ENCODE measurements around the gene LAGE3. TPM values are rescaled to one million over a fixed set of nuclear protein-coding genes. Genes with fewer than 3 reads are reported as not detected.

Gene LAGE3
- total RNA-seq, 2 donors from 2014 or later: 20.1 to 32.9 TPM

DNA sequence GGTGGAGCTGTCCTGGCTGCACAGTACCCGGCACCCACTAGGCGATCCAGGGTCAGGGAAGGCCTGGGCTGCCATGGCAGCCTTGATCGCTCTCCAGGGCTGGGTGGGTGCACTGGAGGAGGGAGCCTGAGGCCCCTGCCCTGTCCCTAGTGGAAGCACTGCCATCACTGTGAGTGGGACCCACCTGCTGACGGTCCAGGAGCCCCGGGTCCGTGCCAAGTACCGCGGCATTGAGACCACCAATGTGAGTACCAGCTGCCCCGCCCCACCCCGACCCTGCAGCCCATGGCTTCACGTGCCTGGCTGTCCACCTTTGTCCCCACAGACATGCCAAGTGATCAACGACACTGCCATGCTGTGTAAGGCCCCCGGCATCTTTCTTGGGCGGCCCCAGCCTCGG lies 12.2 kb downstream of the LAGE3 start:
- no peaks in the 10 kb centered on the region for H3K9me3 ChIP-seq
- H3K4me3 ChIP-seq: no peak overlapping the region
- DNase-seq (ENCODE audit: low spot score): no peak
- H3K27ac ChIP-seq: no peak overlapping the region
- no peaks in the 10 kb centered on the region for H3K4me1 ChIP-seq
- TF ChIP-seq, protein P1, sequence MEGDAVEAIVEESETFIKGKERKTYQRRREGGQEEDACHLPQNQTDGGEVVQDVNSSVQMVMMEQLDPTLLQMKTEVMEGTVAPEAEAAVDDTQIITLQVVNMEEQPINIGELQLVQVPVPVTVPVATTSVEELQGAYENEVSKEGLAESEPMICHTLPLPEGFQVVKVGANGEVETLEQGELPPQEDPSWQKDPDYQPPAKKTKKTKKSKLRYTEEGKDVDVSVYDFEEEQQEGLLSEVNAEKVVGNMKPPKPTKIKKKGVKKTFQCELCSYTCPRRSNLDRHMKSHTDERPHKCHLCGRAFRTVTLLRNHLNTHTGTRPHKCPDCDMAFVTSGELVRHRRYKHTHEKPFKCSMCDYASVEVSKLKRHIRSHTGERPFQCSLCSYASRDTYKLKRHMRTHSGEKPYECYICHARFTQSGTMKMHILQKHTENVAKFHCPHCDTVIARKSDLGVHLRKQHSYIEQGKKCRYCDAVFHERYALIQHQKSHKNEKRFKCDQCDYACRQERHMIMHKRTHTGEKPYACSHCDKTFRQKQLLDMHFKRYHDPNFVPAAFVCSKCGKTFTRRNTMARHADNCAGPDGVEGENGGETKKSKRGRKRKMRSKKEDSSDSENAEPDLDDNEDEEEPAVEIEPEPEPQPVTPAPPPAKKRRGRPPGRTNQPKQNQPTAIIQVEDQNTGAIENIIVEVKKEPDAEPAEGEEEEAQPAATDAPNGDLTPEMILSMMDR (IDR thresholded peaks at IDR 0.05): no peak
- peaks cover 19% of the 10 kb centered on the region for H3K36me3 ChIP-seq
- no peaks in the 10 kb centered on the region for H3K27me3 ChIP-seq

DNA sequence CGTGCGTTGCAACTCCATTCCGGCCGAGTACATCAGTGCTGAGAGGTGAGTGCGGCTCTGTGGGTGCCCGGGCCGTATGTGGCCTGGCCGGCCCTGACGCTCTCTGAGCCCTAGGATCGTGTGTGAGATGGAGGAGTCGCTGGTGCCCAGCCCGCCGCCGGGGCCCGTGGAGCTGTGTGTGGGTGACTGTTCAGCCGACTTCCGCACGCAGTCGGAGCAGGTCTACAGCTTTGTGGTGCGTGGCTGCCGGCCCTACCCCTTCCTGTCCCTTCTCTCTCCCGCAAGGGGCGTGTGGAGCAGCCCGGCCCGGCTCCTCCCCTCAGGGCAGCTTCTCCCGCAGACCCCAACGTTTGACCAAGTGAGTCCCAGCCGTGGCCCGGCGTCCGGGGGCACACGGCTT lies 13.0 kb downstream of the LAGE3 start:
- no peaks in the 10 kb centered on the region for H3K9me3 ChIP-seq
- TF ChIP-seq, protein P1 (IDR thresholded peaks at IDR 0.05): no peak
- H3K36me3 ChIP-seq: peaks cover 27% of the 10 kb centered on the region
- no peaks in the 10 kb centered on the region for H3K4me1 ChIP-seq
- H3K27ac ChIP-seq: no peak overlapping the region
- no peak overlapping the region for H3K4me3 ChIP-seq
- DNase-seq (ENCODE audit: low spot score): no peak
- H3K27me3 ChIP-seq: no peaks in the 10 kb centered on the region

DNA sequence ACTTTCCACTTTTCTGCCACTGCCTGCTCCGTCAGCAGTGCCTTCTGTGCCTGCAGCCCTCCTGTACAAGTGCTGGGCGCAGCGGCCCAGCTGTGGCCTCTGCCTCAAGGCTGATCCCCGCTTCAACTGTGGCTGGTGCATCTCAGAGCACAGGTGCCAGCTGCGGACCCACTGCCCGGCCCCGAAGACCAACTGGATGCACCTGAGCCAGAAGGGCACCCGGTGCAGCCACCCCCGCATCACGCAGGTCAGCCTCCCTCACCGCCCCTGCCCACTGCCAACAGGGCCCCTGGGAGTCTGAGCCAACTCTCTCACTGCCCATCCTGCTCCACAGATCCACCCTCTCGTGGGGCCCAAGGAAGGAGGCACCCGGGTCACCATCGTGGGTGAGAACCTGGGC lies 13.5 kb downstream of the LAGE3 start:
- H3K4me3 ChIP-seq: no peak overlapping the region
- H3K36me3 ChIP-seq: peaks cover 23% of the 10 kb centered on the region
- no peak for DNase-seq (ENCODE audit: low spot score)
- H3K9me3 ChIP-seq: no peaks in the 10 kb centered on the region
- H3K27ac ChIP-seq: no peak overlapping the region
- TF ChIP-seq, protein P1 (IDR thresholded peaks at IDR 0.05): no peak
- no peaks in the 10 kb centered on the region for H3K4me1 ChIP-seq
- no peaks in the 10 kb centered on the region for H3K27me3 ChIP-seq

DNA sequence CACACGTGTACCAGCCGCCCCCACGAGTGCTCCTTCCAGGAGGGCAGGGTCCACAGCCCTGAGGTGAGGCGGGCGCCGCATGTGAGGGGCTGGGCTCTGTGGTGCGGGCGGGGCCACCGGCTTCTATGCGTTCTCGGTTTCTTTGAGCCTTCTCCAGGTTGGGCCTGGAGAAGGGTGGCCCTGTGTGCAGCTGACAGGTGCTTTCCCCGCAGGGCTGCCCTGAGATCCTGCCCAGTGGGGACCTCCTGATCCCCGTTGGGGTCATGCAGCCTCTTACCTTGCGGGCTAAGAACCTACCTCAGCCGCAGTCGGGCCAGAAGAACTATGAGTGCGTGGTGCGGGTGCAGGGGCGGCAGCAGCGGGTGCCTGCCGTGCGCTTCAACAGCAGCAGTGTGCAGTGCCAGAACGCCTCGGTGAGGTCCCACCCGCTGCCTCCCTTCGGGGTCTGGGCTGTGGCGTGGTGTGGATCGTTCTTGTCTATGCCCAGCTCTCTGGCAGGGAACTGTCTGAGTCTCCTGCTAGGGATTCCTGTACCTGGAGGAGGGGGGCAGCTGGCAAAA lies 14.2 kb downstream of the LAGE3 start:
- no peak overlapping the region for H3K4me3 ChIP-seq
- no peak for DNase-seq (ENCODE audit: low spot score)

DNA sequence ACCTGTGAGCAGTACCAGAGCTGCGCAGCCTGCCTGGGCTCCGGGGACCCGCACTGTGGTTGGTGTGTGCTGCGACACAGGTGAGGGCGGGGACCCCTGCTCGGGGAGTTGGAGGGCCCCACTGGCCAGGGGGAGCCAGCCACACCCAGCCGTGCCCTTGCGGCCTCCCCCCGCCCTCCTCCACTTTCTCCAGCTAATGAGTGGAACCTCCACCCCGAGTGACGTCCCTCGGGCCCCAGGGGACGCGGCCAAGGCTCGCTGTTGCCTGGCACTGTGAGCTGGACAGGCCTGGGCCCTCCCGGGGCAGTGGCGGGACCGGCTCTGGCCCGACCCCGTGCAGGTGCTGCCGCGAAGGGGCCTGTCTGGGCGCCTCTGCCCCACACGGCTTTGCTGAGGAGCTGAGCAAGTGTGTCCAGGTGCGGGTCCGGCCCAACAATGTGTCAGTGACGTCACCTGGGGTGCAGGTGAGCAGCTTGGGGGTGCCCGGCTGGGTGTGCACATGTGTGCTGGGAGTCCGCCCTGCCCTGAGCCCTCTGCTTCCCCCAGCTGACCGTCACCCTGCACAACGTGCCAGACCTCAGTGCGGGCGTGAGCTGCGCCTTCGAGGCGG lies 15.4 kb downstream of the LAGE3 start:
- H3K27me3 ChIP-seq: no peaks in the 10 kb centered on the region
- no peaks in the 10 kb centered on the region for H3K9me3 ChIP-seq
- DNase-seq (ENCODE audit: low spot score): no peak
- no peak overlapping the region for H3K27ac ChIP-seq
- no peak overlapping the region for H3K4me3 ChIP-seq
- TF ChIP-seq, protein P1 (IDR thresholded peaks at IDR 0.05): no peak
- H3K4me1 ChIP-seq: peaks cover 0 to 5% of the 10 kb centered on the region in 2 donors
- H3K36me3 ChIP-seq: peaks cover 8% of the 10 kb centered on the region

More for the DNA sequence above, 14.2 kb downstream of the LAGE3 start:
- TF ChIP-seq, protein P1 (IDR thresholded peaks at IDR 0.05): no peak
- no peaks in the 10 kb centered on the region for H3K9me3 ChIP-seq
- H3K4me1 ChIP-seq: no peaks in the 10 kb centered on the region
- H3K27ac ChIP-seq: no peak overlapping the region
- H3K36me3 ChIP-seq: peaks cover 16% of the 10 kb centered on the region
- no peaks in the 10 kb centered on the region for H3K27me3 ChIP-seq

DNA sequence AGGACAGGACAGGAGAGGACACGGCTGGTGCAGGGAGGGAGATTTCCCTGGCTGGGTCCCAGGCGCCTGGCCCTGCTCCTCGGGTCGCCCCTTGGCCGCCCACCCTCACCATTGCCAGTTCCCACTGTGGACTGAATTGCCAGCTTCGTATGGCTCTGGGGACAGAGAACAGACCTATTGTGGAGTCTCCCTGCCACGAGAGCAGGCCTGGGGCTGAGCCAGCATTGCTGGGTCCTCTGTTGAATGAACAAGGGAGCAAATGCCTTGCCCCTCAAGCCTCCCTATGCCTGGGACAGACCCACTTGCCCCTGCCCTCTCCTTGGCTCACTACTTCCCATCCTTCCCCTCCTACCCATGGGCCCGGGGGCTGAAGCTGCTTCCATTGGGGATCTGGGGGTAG lies 16.7 kb downstream of the LAGE3 start:
- no peaks in the 10 kb centered on the region for H3K27me3 ChIP-seq
- peaks cover 0 to 5% of the 10 kb centered on the region in 2 donors for H3K4me1 ChIP-seq
- TF ChIP-seq, protein P1 (IDR thresholded peaks at IDR 0.05): no peak
- H3K4me3 ChIP-seq: no peak overlapping the region
- no peak overlapping the region for H3K27ac ChIP-seq
- H3K36me3 ChIP-seq: peaks cover 8% of the 10 kb centered on the region
- H3K9me3 ChIP-seq: no peaks in the 10 kb centered on the region
- no peak for DNase-seq (ENCODE audit: low spot score)
